OCI-LY1 (cell line): ENCODE data around the gene GAPDHS.

Experiments
- H2AFZ ChIP-seq: fragments of 200-600 bp; sonication (generic), shearing (Covaris generic); 2 replicates; pipeline ENCODE4 v1.6.0; 2014; ENCODE audit warnings: antibody characterized with exemption, mild to moderate bottlenecking, low read length
- H3F3A ChIP-seq: fragments of 200-600 bp; sonication (generic), shearing (Covaris generic); 2 replicates; pipeline ENCODE4 v1.6.0; 2014; ENCODE audit warnings: mild to moderate bottlenecking, antibody characterized with exemption, low read length, moderate library complexity; ENCODE audit not compliant: insufficient read depth
- H3K27ac ChIP-seq: fragments of 200-600 bp; sonication (generic); 2 replicates; pipeline ENCODE4 v1.5.1; 2014; ENCODE audit warnings: low read length, mixed run types, mild to moderate bottlenecking, low read depth; ENCODE audit not compliant: poor library complexity, severe bottlenecking
- H3K27me3 ChIP-seq: fragments of 200-600 bp; sonication (generic); 2 replicates; pipeline ENCODE4 v1.6.0; 2014; ENCODE audit warnings: antibody characterized with exemption, mild to moderate bottlenecking, low read length, moderate library complexity; ENCODE audit not compliant: insufficient read depth
- H3K36me3 ChIP-seq: fragments of 200-600 bp; sonication (generic); 2 replicates; pipeline ENCODE4 v1.6.1; 2014; ENCODE audit warnings: mild to moderate bottlenecking, antibody characterized with exemption, low read length, moderate library complexity, mixed read lengths; ENCODE audit not compliant: insufficient read depth
- H3K4me1 ChIP-seq: fragments of 200-600 bp; sonication (generic); 2 replicates; pipeline ENCODE4 v1.5.1; 2014; ENCODE audit warnings: mild to moderate bottlenecking, low read length, moderate library complexity; ENCODE audit not compliant: insufficient read depth, severe bottlenecking
- H3K4me2 ChIP-seq: fragments of 200-600 bp; sonication (generic), shearing (Covaris generic); 2 replicates; pipeline ENCODE4 v1.6.1; 2014; ENCODE audit warnings: low read length
- H3K4me3 ChIP-seq: fragments of 200-600 bp; sonication (generic); 2 replicates; pipeline ENCODE4 v1.5.1; 2014; ENCODE audit warnings: low read length, low read depth, mild to moderate bottlenecking, mixed read lengths; ENCODE audit not compliant: poor library complexity, severe bottlenecking
- H3K79me2 ChIP-seq: fragments of 200-600 bp; shearing (Covaris generic); 2 replicates; pipeline ENCODE4 v1.6.1; 2016; ENCODE audit warnings: mixed run types, low read length, mixed read lengths; ENCODE audit not compliant: insufficient read depth
- H3K9ac ChIP-seq: fragments of 200-600 bp; sonication (generic), shearing (Covaris generic); 2 replicates; pipeline ENCODE4 v1.6.1; 2014; ENCODE audit warnings: mild to moderate bottlenecking, low read length, mixed read lengths
- H3K9me2 ChIP-seq: fragments of 200-600 bp; sonication (generic), shearing (Covaris generic); 2 replicates; pipeline ENCODE4 v1.6.1; 2014; ENCODE audit warnings: low read depth, mild to moderate bottlenecking, low read length, mixed read lengths
- H3K9me3 ChIP-seq: fragments of 200-600 bp; shearing (Covaris generic); 2 replicates; pipeline ENCODE4 v1.6.1; 2014; ENCODE audit warnings: low read length, mixed read lengths
- H4K20me1 ChIP-seq: fragments of 200-600 bp; sonication (generic), shearing (Covaris generic); 2 replicates; pipeline ENCODE4 v1.6.0; 2016; ENCODE audit warnings: mild to moderate bottlenecking, low read length; ENCODE audit not compliant: insufficient read depth
- CTCF ChIP-seq: fragments of 200-600 bp; sonication (generic), shearing (Covaris generic); IDR thresholded peaks from 2 replicates; pipeline ENCODE4 v1.5.1; 2017; ENCODE audit warnings: mild to moderate bottlenecking, antibody characterized with exemption, low read length, moderate library complexity, mixed read lengths
- EZH2 ChIP-seq: fragments of 200-600 bp; sonication (generic), shearing (Covaris generic); IDR thresholded peaks from 2 replicates; pipeline ENCODE4 v1.8.0; 2017; ENCODE audit warnings: borderline replicate concordance, mixed run types, mild to moderate bottlenecking, antibody characterized with exemption, low read length, moderate library complexity, mixed read lengths

GAPDHS gene

GRCh38 chr19:35542209-35542608 is 9.0 kb downstream of the GAPDHS start:
- H3K36me3 ChIP-seq, result peaks cover 11% of the 10 kb centered on the region; the same call in 1 of the 2 replicates
- H3K79me2 ChIP-seq, result no peaks in the 10 kb centered on the region
- H2AFZ ChIP-seq, result no peak overlapping the region
- peaks cover 38% of the 10 kb centered on the region for H3K4me1 ChIP-seq
- H3K4me3 ChIP-seq, result no peak overlapping the region
- no peaks in the 10 kb centered on the region for H3K9me2 ChIP-seq
- H3K27ac ChIP-seq, result no peak overlapping the region
- TF ChIP-seq CTCF (no peak), EZH2 (no peak)
- H3K9me3 ChIP-seq, result no peaks in the 10 kb centered on the region
- H3K9ac ChIP-seq, result no peak overlapping the region
- no peaks in the 10 kb centered on the region for H3K27me3 ChIP-seq
- no peak overlapping the region for H3K4me2 ChIP-seq
- H3F3A ChIP-seq, result no peaks in the 10 kb centered on the region
- no peaks in the 10 kb centered on the region for H4K20me1 ChIP-seq

- peaks cover 11% of the 10 kb centered on the region; the same call in 1 of the 2 replicates for H3K36me3 ChIP-seq
- H3K9me3 ChIP-seq, result no peaks in the 10 kb centered on the region
- H3K4me1 ChIP-seq, result peaks cover 38% of the 10 kb centered on the region
- no peak overlapping the region for H3K4me2 ChIP-seq
- TF ChIP-seq EZH2, result no peak
- no peak for TF ChIP-seq CTCF
- H3K27me3 ChIP-seq, result no peaks in the 10 kb centered on the region
- H3K79me2 ChIP-seq, result no peaks in the 10 kb centered on the region
- no peaks in the 10 kb centered on the region for H3F3A ChIP-seq
- no peaks in the 10 kb centered on the region for H4K20me1 ChIP-seq
- H3K4me3 ChIP-seq, result peak overlapping the region; percentile 90
- no peak overlapping the region for H3K9ac ChIP-seq
- H3K9me2 ChIP-seq, result no peaks in the 10 kb centered on the region
- no peak overlapping the region for H3K27ac ChIP-seq
- no peak overlapping the region for H2AFZ ChIP-seq
These were observed 10.2 kb downstream of the GAPDHS start for GRCh38 chr19:35543280-35544109.

DNA sequence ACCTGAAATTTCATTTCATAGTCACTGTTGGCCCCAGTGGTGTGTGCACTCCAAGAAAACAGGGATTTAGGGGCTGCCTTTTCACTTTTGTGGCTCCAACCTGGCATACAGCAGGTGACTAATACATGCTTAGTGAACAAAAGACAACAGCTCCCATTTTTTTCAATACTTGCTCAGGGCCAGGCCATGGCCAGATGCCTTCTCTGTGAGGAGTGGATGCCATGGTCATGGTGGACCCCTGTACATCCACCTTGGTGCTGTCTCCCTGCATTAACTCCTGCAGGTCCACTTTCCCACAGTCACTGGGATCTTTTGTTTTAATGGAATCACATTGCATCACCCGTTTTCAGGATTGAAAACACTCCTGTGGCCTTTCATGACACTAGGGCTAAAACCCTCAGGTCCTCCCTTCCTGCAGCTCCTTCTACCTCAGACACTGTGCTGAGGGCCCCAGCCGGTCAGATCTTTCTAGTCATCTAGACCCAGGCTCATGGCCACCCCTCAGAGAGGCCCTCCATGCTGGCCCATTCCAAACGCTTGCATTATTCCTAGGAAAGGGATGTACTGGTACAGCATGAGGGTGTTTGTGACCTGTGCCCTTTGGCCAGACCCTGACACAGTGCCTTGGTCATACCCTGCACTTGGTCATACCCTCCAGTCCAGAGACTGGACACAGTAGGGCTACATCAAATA is 11.0 kb downstream of the GAPDHS start:
- TF ChIP-seq EZH2, result no peak
- TF ChIP-seq CTCF, result no peak
- Histone ChIP-seq H3K4me3 (peak overlapping the region; percentile 90), H3K4me1 (peaks cover 38% of the 10 kb centered on the region), H3K27me3 (no peaks in the 10 kb centered on the region), H3K79me2 (no peaks in the 10 kb centered on the region), H3K9ac (peak overlapping the region; percentile 91), H3K9me2 (no peaks in the 10 kb centered on the region), H4K20me1 (no peaks in the 10 kb centered on the region), H3K36me3 (peaks cover 11% of the 10 kb centered on the region; the same call in 1 of the 2 replicates), H3F3A (no peaks in the 10 kb centered on the region), H3K9me3 (no peaks in the 10 kb centered on the region), H3K4me2 (peak overlapping the region; percentile 84), H2AFZ (no peak overlapping the region), H3K27ac (no peak overlapping the region)
